Right atrium auricular region (tissue), 2 donors: Measurements from ENCODE around the gene GLMN. TPM values are rescaled to one million over a fixed set of nuclear protein-coding genes. Genes with fewer than 3 reads are reported as not detected.

ENCODE experiments used
- DNase-seq: peaks from one replicate; pipeline ENCODE4 v3.0.0-alpha.2; 2019; ENCODE audit warnings: low spot score
- H3K27ac ChIP-seq, 2 donors: fragments of 200-600 bp; sonication (generic); 1 replicate in 1 of 2; 2 replicates in 1 of 2; pipeline ENCODE4 v1.5.1; 2016 to 2019
- H3K27me3 ChIP-seq, 2 donors: fragments of 200-600 bp; sonication (generic); one replicate each; pipeline versions ENCODE4 v1.5.1 to v1.6.0; 2017 to 2019
- H3K36me3 ChIP-seq: fragments of 200-600 bp; sonication (generic); one replicate; pipeline ENCODE4 v1.5.1; 2016
- H3K4me1 ChIP-seq, 2 donors: fragments of 200-600 bp; sonication (generic); one replicate each; pipeline versions ENCODE4 v1.5.1 to v1.6.0; 2017 to 2019
- H3K4me3 ChIP-seq, 2 donors: fragments of 200-600 bp; sonication (generic); 1 replicate in 1 of 2; 2 replicates in 1 of 2; pipeline ENCODE4 v1.5.1; 2017 to 2019; ENCODE audit warnings: mild to moderate bottlenecking in 1 of 2, moderate library complexity in 1 of 2
- H3K9me3 ChIP-seq, 2 donors: fragments of 200-600 bp; sonication (generic); one replicate each; pipeline ENCODE4 v1.5.1; 2019
- CTCF ChIP-seq, 2 donors: fragments of 200-600 bp; sonication (generic); IDR thresholded peaks; one replicate each; pipeline ENCODE4 v1.5.1; 2019; ENCODE audit warnings: antibody characterized with exemption in 2 of 2
- total RNA-seq, 2 donors: library from RNA; depleted of rRNA; stranded (reverse); fragments of >200 nt; gene quantifications; one replicate each; pipeline ENCODE4 v1.1.0, GENCODE V29; 2016

The GLMN gene
- total RNA-seq, result 1 to 10 TPM; 5.1 to 5.6 TPM

GRCh38 chr1:92298573-92299476, at the start of gene GLMN, which contains the start of gene RPAP2:
TSS of gene GLMN (minus strand) at chr1:92298987. CDS start at chr1:92297999, 988 bp downstream.
TSS of gene RPAP2 (plus strand) at chr1:92299059. CDS start at chr1:92299074, 15 bp downstream.
- Histone ChIP-seq H3K9me3 (no peaks in the 10 kb centered on the region), H3K27ac (peak within 1 kb of the TSS; percentile 91 to 93), H3K4me3 (peak within 1 kb of the TSS; percentile 83 to 85), H3K36me3 (no peaks in the 10 kb centered on the region), H3K27me3 (no peaks in the 10 kb centered on the region), H3K4me1 (peaks cover 0 to 12% of the 10 kb centered on the region in 2 donors)
- TF ChIP-seq CTCF (IDR thresholded peaks at IDR 0.05), result no peak
- peak; percentile 75 for DNase-seq

- Histone ChIP-seq H3K27me3 (no peaks in the 10 kb centered on the region), H3K9me3 (peaks cover 0 to under 1% of the 10 kb centered on the region in 2 donors), H3K36me3 (peaks cover 35% of the 10 kb centered on the region), H3K27ac (no peak overlapping the region), H3K4me1 (no peaks in the 10 kb centered on the region), H3K4me3 (no peak overlapping the region)
- no peak for DNase-seq
- TF ChIP-seq CTCF (IDR thresholded peaks at IDR 0.05), result no peak
Measured at GRCh38 chr1:92346866-92347640, 48.3 kb upstream of the GLMN start.

- DNase-seq, result no peak
- Histone ChIP-seq H3K4me3 (no peak overlapping the region), H3K36me3 (peaks cover 27% of the 10 kb centered on the region), H3K4me1 (no peaks in the 10 kb centered on the region), H3K9me3 (no peaks in the 10 kb centered on the region), H3K27ac (no peak overlapping the region), H3K27me3 (no peaks in the 10 kb centered on the region)
- TF ChIP-seq CTCF (IDR thresholded peaks at IDR 0.05), result no peak
Measured at GRCh38 chr1:92343061-92343460, 44.3 kb upstream of the GLMN start.

- no peak for DNase-seq
- Histone ChIP-seq H3K27ac (no peak overlapping the region), H3K4me3 (no peak overlapping the region), H3K9me3 (no peaks in the 10 kb centered on the region), H3K36me3 (peaks cover 24% of the 10 kb centered on the region), H3K4me1 (no peaks in the 10 kb centered on the region), H3K27me3 (no peaks in the 10 kb centered on the region)
- no peak for TF ChIP-seq CTCF (IDR thresholded peaks at IDR 0.05)
Measured at GRCh38 chr1:92342401-92342800, 43.6 kb upstream of the GLMN start.

GRCh38 chr1:92340154-92340553, 41.4 kb upstream of the GLMN start:
- Histone ChIP-seq H3K4me1 (no peaks in the 10 kb centered on the region), H3K9me3 (no peaks in the 10 kb centered on the region), H3K27ac (no peak overlapping the region), H3K27me3 (no peaks in the 10 kb centered on the region), H3K36me3 (peaks cover 18% of the 10 kb centered on the region), H3K4me3 (no peak overlapping the region)
- no peak for TF ChIP-seq CTCF (IDR thresholded peaks at IDR 0.05)
- DNase-seq, result no peak
